Gastrocnemius medialis (tissue), 4 donors: ENCODE data around the gene STRN4. TPM values are rescaled to one million over a fixed set of nuclear protein-coding genes. Genes with fewer than 3 reads are reported as not detected.

Experiments
- ATAC-seq, 2 donors: fragments of 150-250 bp; one replicate each; pipeline ENCODE4 v1.9.1; 2016
- DNase-seq, 2 donors: peaks; one replicate each; pipeline ENCODE4 v3.0.0-alpha.2; 2019
- H3K27ac ChIP-seq, 4 donors: fragments of 200-600 bp; sonication (generic); 1 replicate in 1 of 4; 2 replicates in 3 of 4; pipeline ENCODE4 v1.5.1; 2016 to 2018; ENCODE audit warnings: mild to moderate bottlenecking in 2 of 4, moderate library complexity in 1 of 4
- H3K27me3 ChIP-seq, 3 donors: fragments of 200-600 bp; sonication (generic) in 2 of 3; 1 replicate in 1 of 3; 2 replicates in 2 of 3; pipeline versions ENCODE4 v1.5.1 to v1.6.0; 2016 to 2019; ENCODE audit warnings: mild to moderate bottlenecking in 1 of 3, moderate library complexity in 1 of 3
- H3K36me3 ChIP-seq, 2 donors: fragments of 200-600 bp; sonication (generic) in 1 of 2; one replicate each; pipeline ENCODE4 v1.5.1; 2017 to 2018
- H3K4me1 ChIP-seq, 2 donors: fragments of 200-600 bp; sonication (generic) in 1 of 2; one replicate each; pipeline ENCODE4 v1.5.1; 2016 to 2017; ENCODE audit warnings: mild to moderate bottlenecking in 2 of 2
- H3K4me3 ChIP-seq, 4 donors: fragments of 200-600 bp; sonication (generic) in 3 of 4; 1 replicate in 1 of 4; 2 replicates in 3 of 4; pipeline ENCODE4 v1.5.1; 2016 to 2019; ENCODE audit warnings: mild to moderate bottlenecking in 2 of 4
- H3K9me3 ChIP-seq, 3 donors: fragments of 200-600 bp; sonication (generic) in 2 of 3; 1 replicate in 1 of 3; 2 replicates in 2 of 3; pipeline ENCODE4 v1.5.1; 2016 to 2019
- CTCF ChIP-seq, 5 experiments: fragments of 450-650 bp in 3 of 5; fragments of 200-600 bp in 2 of 5; sonication (generic) in 2 of 5; IDR thresholded peaks in 4 of 5; conservative IDR thresholded peaks in 1 of 5; 1 replicate in 4 of 5; 2 replicates in 1 of 5; pipeline ENCODE4 v1.5.1; 2016 to 2019; ENCODE audit warnings: antibody characterized with exemption in 5 of 5, mild to moderate bottlenecking in 3 of 5, moderate library complexity in 3 of 5
- POLR2A ChIP-seq, 2 donors: fragments of 450-650 bp; IDR thresholded peaks; one replicate each; pipeline ENCODE4 v1.6.1; 2017; ENCODE audit warnings: antibody characterized with exemption in 2 of 2, mild to moderate bottlenecking in 2 of 2, moderate library complexity in 2 of 2
- in situ Hi-C, 4 donors: fragments of 200-750 bp; cut with MboI; loops; one replicate each; pipeline versions ENCODE4 v1.15.0 to v1.8.0; 2017; ENCODE audit warnings: low sequenced_read_pairs in 4 of 4
- intact Hi-C: fragments of 100-400 bp; cut with DNase I; formaldehyde crosslinking; loops from one replicate; pipeline ENCODE4 v1.15.1; 2023; ENCODE audit warnings: low total_unique reads
- total RNA-seq, 4 donors: library from RNA; depleted of rRNA; stranded (reverse); fragments of >200 nt; gene quantifications; one replicate each; pipeline versions ENCODE4 v1.1.0 to v1.2.3, GENCODE V29; 2016

Gene STRN4
- total RNA-seq, 4 donors from 2014 or later: 45.5 to 75.7 (median 57.9) TPM

- Histone ChIP-seq H3K27ac (peak overlapping the region; percentile 68 to 83 (median 78)), H3K4me3 (no peak overlapping the region), H3K4me1 (peaks cover 46 to 62% of the 10 kb centered on the region in 2 donors), H3K27me3 (no peaks in the 10 kb centered on the region), H3K36me3 (peaks cover 0 to 33% of the 10 kb centered on the region in 2 donors), H3K9me3 (no peaks in the 10 kb centered on the region)
- TF ChIP-seq CTCF (IDR thresholded peaks at IDR 0.05 in 4 of 5, conservative IDR thresholded peaks at IDR 0.05 in 1 of 5): no peak
- no peak for TF ChIP-seq POLR2A (IDR thresholded peaks at IDR 0.05)
- peak; percentile 90 to 95 for ATAC-seq
- DNase-seq: peak; percentile 59 to 94
- in situ Hi-C loops: no loop called here
- intact Hi-C loops: no loop called here
Measured at GRCh38 chr19:46739290-46739771, 6.9 kb downstream of the STRN4 start.

- peak overlapping the region in 1 of 4 donors; percentile 45 for H3K27ac ChIP-seq
- H3K4me3 ChIP-seq: no peak overlapping the region
- TF ChIP-seq POLR2A (IDR thresholded peaks at IDR 0.05) (no peak), CTCF (IDR thresholded peaks at IDR 0.05 in 4 of 5, conservative IDR thresholded peaks at IDR 0.05 in 1 of 5) (no peak)
- in situ Hi-C loops: no loop called here
- H3K36me3 ChIP-seq: peaks cover 0 to 49% of the 10 kb centered on the region in 2 donors
- no peaks in the 10 kb centered on the region for H3K27me3 ChIP-seq
- intact Hi-C loops: no loop called here
- H3K4me1 ChIP-seq: peaks cover 35 to 46% of the 10 kb centered on the region in 2 donors
- H3K9me3 ChIP-seq: no peaks in the 10 kb centered on the region
- no peak for DNase-seq
- ATAC-seq: no peak
Measured at GRCh38 chr19:46737761-46738171, 8.5 kb downstream of the STRN4 start.

- Histone ChIP-seq H3K36me3 (peaks cover 0 to 54% of the 10 kb centered on the region in 2 donors), H3K27ac (peak overlapping the region in 1 of 4 donors; percentile 51), H3K9me3 (no peaks in the 10 kb centered on the region), H3K4me3 (no peak overlapping the region), H3K4me1 (peaks cover 35 to 42% of the 10 kb centered on the region in 2 donors), H3K27me3 (no peaks in the 10 kb centered on the region)
- no peak for ATAC-seq
- in situ Hi-C loops (no loop called here), intact Hi-C loops (no loop called here)
- no peak for DNase-seq
- TF ChIP-seq POLR2A (IDR thresholded peaks at IDR 0.05): no peak
Measured at GRCh38 chr19:46737298-46737654, 9.0 kb downstream of the STRN4 start.

- DNase-seq: no peak
- H3K9me3 ChIP-seq: no peaks in the 10 kb centered on the region
- no peak overlapping the region for H3K4me3 ChIP-seq
- TF ChIP-seq CTCF (IDR thresholded peaks at IDR 0.05 in 4 of 5, conservative IDR thresholded peaks at IDR 0.05 in 1 of 5) (no peak), POLR2A (IDR thresholded peaks at IDR 0.05) (no peak)
- H3K27me3 ChIP-seq: no peaks in the 10 kb centered on the region
- in situ Hi-C loops: no loop called here
- intact Hi-C loops: no loop called here
- H3K4me1 ChIP-seq: peaks cover 35 to 37% of the 10 kb centered on the region in 2 donors
- H3K27ac ChIP-seq: peak overlapping the region in 1 of 4 donors; percentile 51
- no peak for ATAC-seq
- peaks cover 0 to 60% of the 10 kb centered on the region in 2 donors for H3K36me3 ChIP-seq
Measured at GRCh38 chr19:46736531-46737297, 9.5 kb downstream of the STRN4 start.

GRCh38 chr19:46733690-46734292 is 12.5 kb downstream of the STRN4 start:
- Histone ChIP-seq H3K27me3 (no peaks in the 10 kb centered on the region), H3K4me1 (peaks cover 10 to 12% of the 10 kb centered on the region in 2 donors), H3K27ac (no peak overlapping the region), H3K36me3 (peaks cover 0 to 85% of the 10 kb centered on the region in 2 donors), H3K9me3 (no peaks in the 10 kb centered on the region), H3K4me3 (no peak overlapping the region)
- intact Hi-C loops: no loop called here
- ATAC-seq (no peak), DNase-seq (no peak)
- no peak for TF ChIP-seq CTCF (IDR thresholded peaks at IDR 0.05 in 4 of 5, conservative IDR thresholded peaks at IDR 0.05 in 1 of 5)
- no peak for TF ChIP-seq POLR2A (IDR thresholded peaks at IDR 0.05)
- in situ Hi-C loops: no loop called here
